Lung (tissue), 12 donors: ENCODE results near the gene RPRD1B. TPM values are rescaled to one million over a fixed set of nuclear protein-coding genes. Genes with fewer than 3 reads are reported as not detected.

Experiments used
- ATAC-seq: fragments of 200-7000 bp; cut with Tn5 transposase; one replicate; pipeline ENCODE4 v1.9.1; 2020; ENCODE audit warnings: moderate number of reproducible peaks; ENCODE audit not compliant: insufficient read depth, low FRiP score
- DNase-seq, 3 donors: peaks; one replicate each; pipeline ENCODE4 v3.0.0-alpha.2; 2013 to 2017
- H3K27ac ChIP-seq, 2 donors: one replicate each; pipeline ENCODE4 v1.5.1; 2013; ENCODE audit warnings: mild to moderate bottlenecking in 2 of 2, moderate library complexity in 2 of 2, control low read depth in 1 of 2, inconsistent platforms in 1 of 2, low read depth in 1 of 2, low read length in 1 of 2
- H3K27me3 ChIP-seq, 3 donors: one replicate each; pipeline ENCODE4 v1.5.1; 2013; ENCODE audit warnings: low read length in 2 of 3; ENCODE audit not compliant: control insufficient read depth in 3 of 3, insufficient read depth in 3 of 3
- H3K36me3 ChIP-seq, 4 donors: one replicate each; pipeline ENCODE4 v1.5.1; 2013; ENCODE audit warnings: low read length in 4 of 4, mild to moderate bottlenecking in 1 of 4, moderate library complexity in 1 of 4; ENCODE audit not compliant: control insufficient read depth in 4 of 4, insufficient read depth in 4 of 4
- H3K4me1 ChIP-seq, 5 donors: one replicate each; pipeline ENCODE4 v1.5.1; 2013; ENCODE audit warnings: low read length in 5 of 5, mild to moderate bottlenecking in 2 of 5, moderate library complexity in 1 of 5; ENCODE audit not compliant: control insufficient read depth in 5 of 5, insufficient read depth in 5 of 5
- H3K4me3 ChIP-seq: one replicate; pipeline ENCODE4 v1.5.1; 2013; ENCODE audit warnings: mild to moderate bottlenecking, control low read depth, moderate library complexity
- H3K9ac ChIP-seq, 2 donors: one replicate each; pipeline ENCODE4 v1.5.1; 2013; ENCODE audit warnings: low read length in 2 of 2, control low read depth in 1 of 2; ENCODE audit not compliant: insufficient read depth in 1 of 2
- H3K9me3 ChIP-seq, 4 donors: one replicate each; pipeline ENCODE4 v1.5.1; 2013; ENCODE audit warnings: low read length in 3 of 4, mild to moderate bottlenecking in 1 of 4, moderate library complexity in 1 of 4; ENCODE audit not compliant: control insufficient read depth in 4 of 4, insufficient read depth in 3 of 4
- WGBS, 2 donors: extraction: QIAGEN DNeasy Blood & Tissue Kit; methylation state at CpG; one replicate each; pipeline ENCODE4 v1.1.7; 2013; 5-methylcytosine and 5-hydroxymethylcytosine counted together
- polyA plus RNA-seq, 2 donors: library from polyadenylated mRNA; stranded (reverse); fragments of 200-250 nt; gene quantifications; one replicate each; pipeline ENCODE4 v1.2.1, GENCODE V29; 2013
- total RNA-seq, 2 donors: library from RNA; depleted of rRNA in 1 of 2; stranded (reverse); fragments of >200 nt in 1 of 2; gene quantifications; one replicate each; pipeline ENCODE4 v1.2.1, GENCODE V29; 2014 to 2021
- TF ChIP-seq, protein P1 (sequence below): IDR thresholded peaks from 2 replicates; pipeline ENCODE4 v1.5.1; 2012; ENCODE audit warnings: mild to moderate bottlenecking; ENCODE audit errors: control extremely low read depth, extremely low read depth
- donor health status: control.
- donor health status: control.
- donor health status: Bipolar disorder and iron deficiency.
- donor health status: healthy.
- donor health status: DM: yes; HTN: yes; CAD: no.

RPRD1B gene
- total and polyA plus RNA-seq, 4 donors: 6.8 to 58.6 (median 26.6) TPM

DNA sequence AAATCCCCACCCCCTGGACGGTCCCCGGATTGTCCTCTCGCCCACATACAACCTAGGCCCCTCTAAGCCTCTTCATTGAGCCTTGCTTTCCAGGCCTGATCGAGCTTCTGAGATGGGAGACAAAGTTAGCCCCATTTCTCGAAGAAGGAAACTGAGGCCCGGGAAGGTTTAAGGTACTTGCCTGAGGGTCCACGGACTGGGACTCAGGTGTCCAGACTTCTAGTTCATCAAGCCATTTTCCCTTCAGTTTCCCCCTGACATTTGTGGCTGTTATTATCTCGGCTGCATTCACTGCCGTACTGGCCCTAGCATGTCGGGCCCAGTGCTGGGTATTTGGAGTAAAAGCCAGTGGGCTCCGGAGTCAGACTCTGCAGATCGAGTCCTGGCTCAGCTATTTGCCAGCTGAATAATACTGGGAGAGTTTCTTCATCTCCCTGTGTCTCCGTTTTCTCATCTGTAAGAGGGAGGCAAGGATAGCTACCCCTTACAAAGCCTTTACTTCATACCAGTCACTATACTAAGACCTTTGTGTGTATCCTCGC, 633 bp downstream of the RPRD1B start:
- Histone ChIP-seq H3K27ac (peak overlapping the region; percentile 95 to 96), H3K36me3 (peaks cover 0 to 23% (median 10%) of the 10 kb centered on the region in 4 donors), H3K4me3 (peak overlapping the region; percentile 87), H3K9ac (peak overlapping the region; percentile 58 to 92), H3K9me3 (no peaks in the 10 kb centered on the region), H3K4me1 (peaks cover 7 to 40% (median 18%) of the 10 kb centered on the region in 5 donors), H3K27me3 (no peaks in the 10 kb centered on the region)
- WGBS, 2 donors: 9 to 16% methylated on average over 14 of the region's 14 CpGs
- ATAC-seq (no peak), DNase-seq (peak in 2 of 3 donors; percentile 22 to 23)
- TF ChIP-seq, protein P1, sequence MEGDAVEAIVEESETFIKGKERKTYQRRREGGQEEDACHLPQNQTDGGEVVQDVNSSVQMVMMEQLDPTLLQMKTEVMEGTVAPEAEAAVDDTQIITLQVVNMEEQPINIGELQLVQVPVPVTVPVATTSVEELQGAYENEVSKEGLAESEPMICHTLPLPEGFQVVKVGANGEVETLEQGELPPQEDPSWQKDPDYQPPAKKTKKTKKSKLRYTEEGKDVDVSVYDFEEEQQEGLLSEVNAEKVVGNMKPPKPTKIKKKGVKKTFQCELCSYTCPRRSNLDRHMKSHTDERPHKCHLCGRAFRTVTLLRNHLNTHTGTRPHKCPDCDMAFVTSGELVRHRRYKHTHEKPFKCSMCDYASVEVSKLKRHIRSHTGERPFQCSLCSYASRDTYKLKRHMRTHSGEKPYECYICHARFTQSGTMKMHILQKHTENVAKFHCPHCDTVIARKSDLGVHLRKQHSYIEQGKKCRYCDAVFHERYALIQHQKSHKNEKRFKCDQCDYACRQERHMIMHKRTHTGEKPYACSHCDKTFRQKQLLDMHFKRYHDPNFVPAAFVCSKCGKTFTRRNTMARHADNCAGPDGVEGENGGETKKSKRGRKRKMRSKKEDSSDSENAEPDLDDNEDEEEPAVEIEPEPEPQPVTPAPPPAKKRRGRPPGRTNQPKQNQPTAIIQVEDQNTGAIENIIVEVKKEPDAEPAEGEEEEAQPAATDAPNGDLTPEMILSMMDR: no peak

DNA sequence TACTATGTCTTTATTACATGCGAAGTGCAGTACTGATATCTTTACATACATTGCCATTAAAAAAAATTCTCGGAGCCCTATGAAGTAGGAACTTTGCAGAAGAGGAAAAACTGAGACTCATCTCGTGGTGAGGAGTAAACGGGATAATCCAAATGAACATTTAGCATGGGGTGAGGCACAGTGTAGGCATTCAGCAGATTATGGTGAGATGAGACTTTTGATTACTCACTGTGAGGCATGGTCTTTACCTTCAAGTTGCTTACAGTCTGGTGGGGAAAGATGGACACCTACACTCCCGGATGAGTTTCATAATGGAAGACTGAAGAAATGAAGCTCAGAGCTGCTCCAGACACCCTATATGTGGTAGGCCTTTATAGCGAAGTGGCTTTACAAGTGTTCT, 1.4 kb downstream of the RPRD1B start:
- no peak for ATAC-seq
- TF ChIP-seq, protein P1: no peak

DNA sequence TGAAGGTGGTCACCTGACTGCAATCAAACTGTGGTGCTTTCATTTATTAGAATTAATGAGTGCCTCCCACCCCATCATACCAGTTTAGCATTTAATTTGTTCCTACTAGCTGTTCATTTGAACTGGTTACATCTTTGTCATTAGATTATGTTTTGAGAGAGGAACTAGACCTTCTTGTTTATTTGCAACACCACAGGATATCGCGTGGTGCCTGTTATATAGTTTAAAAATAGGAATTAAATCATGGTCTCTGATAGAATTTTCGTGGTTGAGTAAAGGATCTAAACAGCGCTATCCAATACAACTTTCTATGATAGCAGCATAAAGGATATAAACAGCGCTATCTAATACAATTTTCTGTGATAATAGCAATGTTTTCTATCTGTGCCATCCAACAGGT, 2.8 kb downstream of the RPRD1B start:
- H3K4me1 ChIP-seq: peaks cover 7 to 36% (median 18%) of the 10 kb centered on the region in 5 donors
- WGBS, 2 donors: 67 to 71% methylated on average over 5 of the region's 5 CpGs

More for the DNA sequence above, 1.4 kb downstream of the RPRD1B start:
- Histone ChIP-seq H3K27me3 (no peaks in the 10 kb centered on the region), H3K27ac (no peak overlapping the region), H3K9ac (peak overlapping the region in 1 of 2 donors; percentile 58), H3K9me3 (no peaks in the 10 kb centered on the region), H3K4me3 (no peak overlapping the region), H3K36me3 (peaks cover 0 to 23% (median 10%) of the 10 kb centered on the region in 4 donors), H3K4me1 (peaks cover 7 to 40% (median 18%) of the 10 kb centered on the region in 5 donors)
- DNase-seq: no peak
- 78 to 80% methylated on average over 6 of the region's 6 CpGs for WGBS, 2 donors

More for the DNA sequence above, 2.8 kb downstream of the RPRD1B start:
- Histone ChIP-seq H3K9ac (no peak overlapping the region), H3K36me3 (peaks cover 0 to 23% (median 12%) of the 10 kb centered on the region in 4 donors), H3K27me3 (no peaks in the 10 kb centered on the region), H3K4me3 (no peak overlapping the region), H3K9me3 (no peaks in the 10 kb centered on the region), H3K27ac (no peak overlapping the region)
- ATAC-seq (no peak), DNase-seq (no peak)
- TF ChIP-seq, protein P1: no peak
